Esophagus (tissue), 2 donors: ENCODE measurements around the gene USP7. TPM values are rescaled to one million over a fixed set of nuclear protein-coding genes. Genes with fewer than 3 reads are reported as not detected.
A peak's percentile ranks its signal among the peaks of the same experiment; 100 is the strongest.
"Not testable (repeated sequence)": the region's sequence is repeated elsewhere in the genome, so short reads cannot be mapped to it uniquely, and the experiment has no call there.

Experiments
- H3K27ac ChIP-seq, 2 donors: one replicate each; pipeline ENCODE4 v1.5.1; 2013; ENCODE audit warnings: low read depth in 2 of 2, mild to moderate bottlenecking in 2 of 2, inconsistent platforms in 1 of 2, low read length in 1 of 2, moderate library complexity in 1 of 2
- H3K27me3 ChIP-seq, 2 donors: one replicate each; pipeline ENCODE4 v1.6.1; 2013; ENCODE audit warnings: low read length in 2 of 2, control low read depth in 1 of 2, mild to moderate bottlenecking in 1 of 2; ENCODE audit not compliant: insufficient read depth in 2 of 2, control insufficient read depth in 1 of 2
- H3K36me3 ChIP-seq, 2 donors: one replicate each; pipeline ENCODE4 v1.6.1; 2013; ENCODE audit warnings: low read length in 1 of 2; ENCODE audit not compliant: control insufficient read depth in 2 of 2, insufficient read depth in 2 of 2
- H3K4me1 ChIP-seq, 2 donors: one replicate each; pipeline ENCODE4 v1.6.1; 2013; ENCODE audit warnings: low read length in 1 of 2; ENCODE audit not compliant: control insufficient read depth in 2 of 2, insufficient read depth in 2 of 2
- H3K4me3 ChIP-seq, 2 donors: one replicate each; pipeline ENCODE4 v1.5.1; 2013; ENCODE audit warnings: low read length in 2 of 2, mild to moderate bottlenecking in 2 of 2, low read depth in 1 of 2, moderate library complexity in 1 of 2
- H3K9me3 ChIP-seq, 2 donors: one replicate each; pipeline ENCODE4 v1.6.1; 2013; ENCODE audit warnings: mild to moderate bottlenecking in 2 of 2, low read depth in 1 of 2, low read length in 1 of 2, moderate library complexity in 1 of 2; ENCODE audit not compliant: control insufficient read depth in 2 of 2, insufficient read depth in 1 of 2
- WGBS, 2 donors: extraction: QIAGEN DNeasy Blood & Tissue Kit; methylation state at CpG; one replicate each; pipeline ENCODE4 v1.1.7; 2013; 5-methylcytosine and 5-hydroxymethylcytosine counted together
- polyA plus RNA-seq, 2 donors: library from polyadenylated mRNA; stranded (reverse); fragments of 200-250 nt; gene quantifications; one replicate each; pipeline ENCODE4 v1.2.3, GENCODE V29; 2013
- donor health status: healthy with polysubstance abuse.
- donor health status: Bipolar disorder and iron deficiency.

Gene USP7
- polyA plus RNA-seq, 2 donors, result 27.8 to 34.6 TPM

DNA sequence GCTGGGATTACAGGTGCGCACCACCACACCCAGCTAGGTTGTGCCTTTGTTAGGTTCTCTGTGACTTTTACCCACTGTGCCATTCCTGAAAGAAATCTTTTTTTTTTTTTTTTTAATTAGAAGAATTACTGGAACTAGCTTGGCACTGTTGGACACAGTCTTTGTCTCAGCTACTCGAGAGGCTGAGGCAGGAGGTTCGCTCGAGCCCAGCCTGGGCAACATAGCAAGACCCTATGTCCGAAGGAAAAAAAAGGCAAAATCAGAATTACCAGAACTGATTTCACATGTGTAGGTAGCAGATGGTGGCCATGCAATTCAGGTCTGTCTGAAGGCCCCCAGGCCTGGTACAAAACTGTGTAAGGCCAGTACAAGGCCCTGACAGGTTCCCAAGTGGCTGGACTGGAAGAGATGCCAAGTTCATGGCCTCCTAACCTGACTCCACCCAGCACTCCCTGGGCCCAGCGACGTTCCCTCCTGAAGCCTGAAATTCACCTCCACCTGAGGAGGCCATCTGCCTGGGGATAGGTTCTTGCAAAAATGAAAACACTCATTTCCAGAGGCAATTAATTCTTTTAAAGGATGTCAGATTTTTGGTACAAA, 117.9 kb downstream of the USP7 start:
- Histone ChIP-seq H3K27ac (peak overlapping the region in 1 of 2 donors; percentile 75), H3K36me3 (peaks cover 0 to 24% of the 10 kb centered on the region in 2 donors), H3K4me1 (peaks cover 2 to 11% of the 10 kb centered on the region in 2 donors), H3K9me3 (no peaks in the 10 kb centered on the region), H3K4me3 (no peak overlapping the region), H3K27me3 (no peaks in the 10 kb centered on the region)
- WGBS, 2 donors, result 80 to 81% methylated on average over 7 of the region's 7 CpGs

DNA sequence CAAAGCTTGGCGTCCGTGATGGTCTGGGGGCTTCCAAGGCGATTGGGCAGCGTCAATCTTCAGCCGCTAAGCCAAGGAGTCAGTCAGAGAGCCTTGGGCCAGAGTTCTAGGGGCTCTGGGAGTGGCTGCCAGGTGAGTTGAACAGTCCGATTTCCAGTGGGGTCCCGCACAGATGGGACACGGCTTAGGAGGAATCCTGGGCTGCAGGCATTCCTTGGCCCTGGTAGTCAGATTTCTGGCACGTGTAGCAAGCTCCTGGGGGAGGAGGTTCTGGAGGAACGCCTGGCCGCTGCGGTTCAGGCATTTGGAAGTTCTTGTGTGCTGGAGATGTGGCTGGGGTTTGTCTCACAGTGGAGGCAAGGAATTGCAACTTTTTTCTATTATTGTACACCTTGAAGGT, 120.4 kb downstream of the USP7 start:
- not testable (repeated sequence) for H3K36me3 ChIP-seq, H3K27me3 ChIP-seq, H3K4me1 ChIP-seq, H3K9me3 ChIP-seq, H3K27ac ChIP-seq
- WGBS, 2 donors, result 81 to 82% methylated on average over 12 of the region's 12 CpGs
- peak overlapping the region in 1 of 2 donors; percentile 6 for H3K4me3 ChIP-seq

Other genes with a start within 250 kb of the USP7 start
- gene TMEM186, start 166.3 kb downstream of the USP7 start, polyA plus RNA-seq, result 1 to 10 TPM; 5.6 to 8.8 TPM
- gene PMM2, start 166.1 kb downstream of the USP7 start, polyA plus RNA-seq, result 10 to 100 TPM; 19.8 to 30.3 TPM
- gene CARHSP1, start 94.9 kb downstream of the USP7 start, polyA plus RNA-seq, result 100 to 1,000 TPM; 212 to 343 TPM
- not detected for gene LITAFD, start 81.6 kb downstream of the USP7 start, polyA plus RNA-seq
- 10 to 100 TPM; 11.4 to 14.2 TPM for gene HAPSTR1, start 127.7 kb upstream of the USP7 start, polyA plus RNA-seq